K562 (cell line): ENCODE results near the gene SLC6A13. TPM values are rescaled to one million over a fixed set of nuclear protein-coding genes. Genes with fewer than 3 reads are reported as not detected.

Experiments used
- ELF4 ChIP-seq: fragments of 450-650 bp; formaldehyde crosslinking; IDR thresholded peaks from 2 replicates; pipeline ENCODE4 v1.4.0; 2022; ENCODE audit warnings: missing genetic modification characterization
- FIP1L1 ChIP-seq: fragments of 200-400 bp; formaldehyde crosslinking; IDR thresholded peaks from 2 replicates; pipeline ENCODE4 v1.6.1; 2018; ENCODE audit warnings: mild to moderate bottlenecking, low read depth, low read length; ENCODE audit not compliant: poor library complexity, severe bottlenecking
- HMG20A ChIP-seq: fragments of 450-650 bp; formaldehyde crosslinking; conservative IDR thresholded peaks from 2 replicates; pipeline ENCODE4 v1.4.0; 2020; ENCODE audit warnings: mild to moderate bottlenecking, mixed read lengths
- PCBP1 ChIP-seq: fragments of 200-400 bp; formaldehyde crosslinking; IDR thresholded peaks from 2 replicates; pipeline ENCODE4 v1.6.1; 2018; ENCODE audit warnings: mild to moderate bottlenecking, low read depth, low read length; ENCODE audit not compliant: poor library complexity, severe bottlenecking
- PTBP1 ChIP-seq: fragments of 200-400 bp; formaldehyde crosslinking; IDR thresholded peaks from 2 replicates; pipeline ENCODE4 v1.6.1; 2017; ENCODE audit warnings: low read depth, low read length
- RFX1 ChIP-seq: fragments of 450-650 bp; IDR thresholded peaks from 2 replicates; pipeline ENCODE4 v1.6.1; 2016; ENCODE audit warnings: mild to moderate bottlenecking, moderate library complexity
- TAF15 ChIP-seq: fragments of 200-400 bp; formaldehyde crosslinking; IDR thresholded peaks from 2 replicates; pipeline ENCODE4 v1.6.1; 2017; ENCODE audit warnings: mild to moderate bottlenecking, low read depth, low read length, moderate library complexity
- TGIF2 ChIP-seq: sonication (generic); formaldehyde crosslinking; IDR thresholded peaks from 2 replicates; pipeline ENCODE4 v1.8.1; 2022; ENCODE audit warnings: mild to moderate bottlenecking, missing genetic modification reagents, moderate library complexity
- UBTF ChIP-seq, 2 experiments: IDR thresholded peaks; 2 replicates each; pipeline ENCODE4 v1.6.1; 2012; ENCODE audit warnings: improper control_type of control experiment in 2 of 2, low read depth in 2 of 2, low read length in 2 of 2, borderline replicate concordance in 1 of 2
- polyA plus RNA-seq, 8 experiments: library from polyadenylated mRNA; depleted of rRNA in 4 of 8; stranded (reverse) in 5 of 8; unstranded in 3 of 8; fragments of >200 nt; fragmentation: Nextera tagmentation in 2 of 8; fragmentation: Illumina TruSeq in 1 of 8; extraction: Ambion mirVana in 2 of 8; extraction: Trizol in 1 of 8; gene quantifications; 2 replicates each; pipeline versions ENCODE4 v1.2.1 to v1.2.3, GENCODE V29; 2011 to 2014; ENCODE audit warnings: inconsistent platforms in 1 of 8, missing spikeins in 1 of 8
- total RNA-seq, 7 experiments: library from RNA; depleted of rRNA in 6 of 7; stranded (reverse); fragments of >200 nt in 6 of 7; fragmentation: Illumina TruSeq in 2 of 7; extraction: Trizol in 2 of 7; gene quantifications; 2 replicates each; pipeline versions ENCODE4 v1.2.1 to v1.2.3, GENCODE V29; 2011 to 2021; ENCODE audit warnings: low replicate concordance in 1 of 7
- TF ChIP-seq, protein P1 (sequence below): fragments of 250-450 bp; sonication (Bioruptor Pico); IDR thresholded peaks from 2 replicates; pipeline ENCODE4 v1.5.0; 2021
- TF ChIP-seq, protein P2 (sequence below): IDR thresholded peaks from 2 replicates; pipeline ENCODE4 v1.6.1; 2011; ENCODE audit not compliant: insufficient read length; ENCODE audit errors: extremely low read depth

Gene SLC6A13
- total and polyA plus RNA-seq, 9 of the 15 experiments (the other 6 are each of a cell fraction or from before 2014, with no cell fraction given), result 0.06 to 0.33 (median 0.22) TPM; not detected in 4

DNA sequence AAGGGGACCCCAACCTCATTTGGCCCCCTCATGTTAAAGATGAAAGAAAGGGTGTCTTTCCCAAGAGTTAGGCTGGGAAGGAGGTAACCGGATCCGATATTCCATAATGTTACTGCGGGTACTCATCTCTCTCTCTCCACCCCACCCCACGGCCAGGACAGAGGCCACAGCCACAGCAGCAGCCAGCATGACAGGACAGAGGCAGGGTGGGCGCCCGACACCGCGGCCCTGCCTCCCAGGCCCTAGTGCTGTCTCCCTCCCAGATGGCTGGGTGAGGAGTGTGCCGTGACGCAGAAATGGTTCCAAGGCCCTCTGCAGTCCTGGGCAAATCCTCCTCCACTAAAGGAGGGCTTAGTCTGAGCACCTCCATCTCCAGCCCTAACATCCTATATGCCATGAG is 54.8 kb downstream of the SLC6A13 start (continued):
- TF ChIP-seq UBTF (IDR thresholded peaks at IDR 0.05; ENCODE audit: borderline replicate concordance in 1 of 2, low read depth in 2 of 2, low read length in 2 of 2) (no peak), TAF15 (no peak), RFX1 (no peak), ELF4 (CRISPR knock-in tag) (no peak), PTBP1 (no peak), HMG20A (CRISPR knock-in tag) (no peak), PCBP1 (no peak), FIP1L1 (no peak), TGIF2 (CRISPR knock-in tag) (no peak)
- TF ChIP-seq, protein P1, sequence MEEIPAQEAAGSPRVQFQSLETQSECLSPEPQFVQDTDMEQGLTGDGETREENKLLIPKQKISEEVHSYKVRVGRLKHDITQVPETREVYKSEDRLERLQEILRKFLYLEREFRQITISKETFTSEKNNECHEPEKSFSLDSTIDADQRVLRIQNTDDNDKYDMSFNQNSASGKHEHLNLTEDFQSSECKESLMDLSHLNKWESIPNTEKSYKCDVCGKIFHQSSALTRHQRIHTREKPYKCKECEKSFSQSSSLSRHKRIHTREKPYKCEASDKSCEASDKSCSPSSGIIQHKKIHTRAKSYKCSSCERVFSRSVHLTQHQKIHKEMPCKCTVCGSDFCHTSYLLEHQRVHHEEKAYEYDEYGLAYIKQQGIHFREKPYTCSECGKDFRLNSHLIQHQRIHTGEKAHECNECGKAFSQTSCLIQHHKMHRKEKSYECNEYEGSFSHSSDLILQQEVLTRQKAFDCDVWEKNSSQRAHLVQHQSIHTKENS (CRISPR knock-in tag), result no peak
- TF ChIP-seq, protein P2, sequence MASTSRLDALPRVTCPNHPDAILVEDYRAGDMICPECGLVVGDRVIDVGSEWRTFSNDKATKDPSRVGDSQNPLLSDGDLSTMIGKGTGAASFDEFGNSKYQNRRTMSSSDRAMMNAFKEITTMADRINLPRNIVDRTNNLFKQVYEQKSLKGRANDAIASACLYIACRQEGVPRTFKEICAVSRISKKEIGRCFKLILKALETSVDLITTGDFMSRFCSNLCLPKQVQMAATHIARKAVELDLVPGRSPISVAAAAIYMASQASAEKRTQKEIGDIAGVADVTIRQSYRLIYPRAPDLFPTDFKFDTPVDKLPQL, result no peak
